Endothelial cell of umbilical vein (primary cell): ENCODE data around the gene CALY.

Experiments
- CTCF ChIP-seq, 2 donors: IDR thresholded peaks; 1 replicate in 1 of 2; 2 replicates in 1 of 2; pipeline ENCODE4 v1.5.1; 2011; ENCODE audit warnings: low read length in 2 of 2, mild to moderate bottlenecking in 2 of 2, moderate library complexity in 2 of 2, control low read depth in 1 of 2, inconsistent platforms in 1 of 2, low read depth in 1 of 2; ENCODE audit not compliant: insufficient read depth in 1 of 2; ENCODE audit errors: extremely low read depth in 1 of 2
- EZH2 ChIP-seq: IDR thresholded peaks from 2 replicates; pipeline ENCODE4 v1.6.1; 2012; ENCODE audit warnings: borderline replicate concordance, low read depth, mild to moderate bottlenecking, moderate library complexity, low read length, inconsistent platforms; ENCODE audit not compliant: severe bottlenecking
- MAX ChIP-seq: IDR thresholded peaks from 2 replicates; pipeline ENCODE4 v1.6.1; 2011; ENCODE audit not compliant: insufficient read depth, insufficient read length
- POLR2A ChIP-seq: IDR thresholded peaks from 2 replicates; pipeline ENCODE4 v1.6.1; 2012; ENCODE audit warnings: low read depth, mild to moderate bottlenecking, control low read depth, low read length

GRCh38 chr10:133353988-133354605 lies 17.4 kb upstream of the CALY start:
- TF ChIP-seq POLR2A, result no peak
- no peak for TF ChIP-seq CTCF (IDR thresholded peaks at IDR 0.05; ENCODE audit: extremely low read depth in 1 of 2, insufficient read depth in 1 of 2, low read depth in 1 of 2, low read length in 2 of 2)
- no peak for TF ChIP-seq EZH2
- TF ChIP-seq MAX, result no peak
